HG03558 (cell line): ENCODE data around the gene HTR4.
A peak's percentile ranks its signal among the peaks of the same experiment; 100 is the strongest.

Source experiments
- ATAC-seq: cut with Tn5 transposase; IDR thresholded peaks from one replicate; pipeline ENCODE4 v1.9.1; 2021; ENCODE audit warnings: moderate number of reproducible peaks; ENCODE audit not compliant: unreplicated experiment; ENCODE audit errors: extremely low read depth

The HTR4 gene

GRCh38 chr5:148445578-148445977 lies 208.7 kb downstream of the HTR4 start:
- ATAC-seq: no peak

- ATAC-seq: peak; percentile 80
These were observed 210.3 kb downstream of the HTR4 start for GRCh38 chr5:148443998-148444397.

GRCh38 chr5:148443241-148443640 lies 211.1 kb downstream of the HTR4 start:
- no peak for ATAC-seq

GRCh38 chr5:148438933-148439332 lies 215.4 kb downstream of the HTR4 start:
- ATAC-seq: no peak

GRCh38 chr5:148437249-148437648 lies 217.1 kb downstream of the HTR4 start:
- ATAC-seq: no peak

GRCh38 chr5:148436029-148436428 lies 218.3 kb downstream of the HTR4 start:
- ATAC-seq: no peak

- no peak for ATAC-seq
These were observed 220.5 kb downstream of the HTR4 start for GRCh38 chr5:148433826-148434225.
